NCI-H460 (cell line): ENCODE measurements around the gene ARHGAP32. TPM values are rescaled to one million over a fixed set of nuclear protein-coding genes. Genes with fewer than 3 reads are reported as not detected.

Source experiments
- DNase-seq: peaks from one replicate; pipeline ENCODE4 v3.0.0-alpha.2; 2016; ENCODE audit warnings: low read depth; ENCODE audit errors: extremely low read depth
- small RNA-seq, 2 experiments: library from RNA; depleted of rRNA; stranded (forward); fragments of <200 nt; gene quantifications; one replicate each; pipeline ENCODE3, GENCODE V24; 2014
- total RNA-seq: library from RNA; depleted of rRNA; stranded (reverse); fragments of >200 nt; shearing (Covaris generic); gene quantifications from 2 replicates; pipeline ENCODE4 v1.2.3, GENCODE V29; 2014; rRNA removed

ARHGAP32 gene
- total RNA-seq, 1 experiment from 2014 or later = 12.4 TPM

- no peak for DNase-seq
Measured at GRCh38 chr11:128917144-128917724, 274.9 kb downstream of the ARHGAP32 start.

- DNase-seq = no peak
Measured at GRCh38 chr11:128916681-128917080, 275.4 kb downstream of the ARHGAP32 start.

- no peak for DNase-seq
Measured at GRCh38 chr11:128916037-128916572, 276.0 kb downstream of the ARHGAP32 start.

GRCh38 chr11:128915149-128915521 lies 277.0 kb downstream of the ARHGAP32 start:
- DNase-seq = no peak

Small RNA genes lying within 50 kb of the gene (small RNA-seq; reads per million reads assigned to genes)
- gene RF00019 (0 reads per million in 2 experiments), gene RNU6-874P (0 reads per million in 2 experiments), gene RNU6-876P (0 reads per million in 2 experiments)

Other genes with a start within 250 kb of the ARHGAP32 start
- gene TP53AIP1, start 249.5 kb downstream of the ARHGAP32 start, total RNA-seq = not detected in 2 replicates
- gene BARX2, start 183.5 kb upstream of the ARHGAP32 start, total RNA-seq = not detected in 2 replicates